Regular cardiac myocyte (primary cell): ENCODE data around the gene RRP8. TPM values are rescaled to one million over a fixed set of nuclear protein-coding genes. Genes with fewer than 3 reads are reported as not detected.

Experiments used
- total RNA-seq: library from RNA; depleted of rRNA; stranded (reverse); fragments of >200 nt; gene quantifications from 2 replicates; pipeline ENCODE4 v1.2.3, GENCODE V29; 2014

The RRP8 gene
- total RNA-seq: 8.7 and 15.0 TPM in 2 replicates

GRCh38 chr11:6603287-6604080 lies at the start of gene RRP8, which contains the start of gene ILK:
Gene RRP8 (minus strand): TSS chr11:6603616. CDS start chr11:6603502, 114 bp downstream.
Gene ILK (plus strand): TSS chr11:6603774. CDS start chr11:6604272, 498 bp downstream.

GRCh38 chr11:6619004-6619745 lies 15.8 kb upstream of the RRP8 start, which contains the start of gene TPP1:
Gene TPP1 (minus strand): TSS chr11:6619422. CDS start chr11:6619400, 22 bp downstream.

DNA sequence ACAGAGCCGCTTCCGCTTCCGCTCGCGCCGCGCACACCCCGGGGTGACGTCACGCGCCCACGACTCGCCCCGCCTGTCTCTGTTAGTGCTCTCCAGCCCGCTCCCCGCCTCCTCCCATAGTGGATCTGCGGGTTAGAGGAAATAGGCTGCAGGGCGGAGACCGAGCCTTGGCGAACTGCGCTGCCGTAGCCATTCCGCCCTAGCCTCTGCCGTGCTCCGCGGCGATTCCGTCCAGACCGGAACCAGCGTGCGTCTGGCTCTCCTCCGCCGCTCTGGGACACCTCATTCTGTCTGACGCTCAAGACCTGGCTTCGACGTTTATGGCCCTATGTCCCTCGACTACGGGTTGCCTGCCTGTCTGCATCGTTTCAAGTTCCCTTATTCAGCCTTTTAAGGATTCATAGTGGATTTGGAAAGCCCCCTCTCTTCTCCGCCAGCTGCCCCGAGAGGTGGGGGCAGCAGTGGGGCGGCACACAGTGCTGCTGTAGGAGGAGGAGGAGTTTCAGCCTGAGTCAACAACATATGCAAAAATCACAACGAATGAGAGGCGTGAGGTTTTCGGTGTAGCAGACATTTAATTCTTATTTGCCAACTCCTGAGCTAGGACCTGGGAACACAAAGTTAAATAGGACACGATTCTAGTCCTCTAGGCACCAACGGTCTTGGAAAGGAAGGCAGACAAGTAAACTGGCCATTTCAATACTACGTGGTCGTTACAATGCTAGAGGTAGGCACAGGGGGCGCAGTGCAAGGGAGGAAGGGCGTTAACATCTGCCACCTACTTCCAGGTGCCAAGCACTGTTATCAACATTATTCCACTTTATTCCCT lies 9.0 kb upstream of the RRP8 start, which contains the start of gene TAF10:
TSS of gene TAF10 (minus strand) at position 4 of the 829 bp plus-strand sequence. CDS start 27 bp downstream, outside the sequence.

Other genes starting within 250 kb of the RRP8 start
- gene SMPD1, start 213.1 kb downstream of the RRP8 start, total RNA-seq: 39.1 and 57.2 TPM in 2 replicates
- 34.5 and 53.3 TPM in 2 replicates for gene APBB1, start 184.5 kb downstream of the RRP8 start, total RNA-seq
- gene HPX, start 162.6 kb downstream of the RRP8 start, total RNA-seq: 0.38 and 0.85 TPM in 2 replicates
- gene TRIM3, start 129.7 kb downstream of the RRP8 start, total RNA-seq: 19.4 and 26.8 TPM in 2 replicates
- 54.7 and 69.6 TPM in 2 replicates for gene ARFIP2, start 122.3 kb downstream of the RRP8 start, total RNA-seq
- gene TIMM10B, start 122.1 kb downstream of the RRP8 start, total RNA-seq: 29.3 and 35.5 TPM in 2 replicates
- 2.7 and 7.9 TPM in 2 replicates for gene DNHD1, start 106.3 kb downstream of the RRP8 start, total RNA-seq
- 165 and 267 TPM in 2 replicates for gene ILK, start 158 bp upstream of the RRP8 start, total RNA-seq
- gene TAF10, start 8.6 kb upstream of the RRP8 start, total RNA-seq: 37.2 and 58.9 TPM in 2 replicates
- 28.8 and 135 TPM in 2 replicates for gene TPP1, start 15.8 kb upstream of the RRP8 start, total RNA-seq
- 1.1 and 1.3 TPM in 2 replicates for gene DCHS1, start 52.2 kb upstream of the RRP8 start, total RNA-seq
- 68.8 and 105 TPM in 2 replicates for gene MRPL17, start 79.7 kb upstream of the RRP8 start, total RNA-seq
- under 0.01 and 0.28 TPM in 2 replicates for gene OR2AG2, start 168.4 kb upstream of the RRP8 start, total RNA-seq
- gene OR2AG1, start 179.4 kb upstream of the RRP8 start, total RNA-seq: not detected in 2 replicates
- 0.19 and 0.28 TPM in 2 replicates for gene OR6A2, start 196.1 kb upstream of the RRP8 start, total RNA-seq
- gene OR10A5, start 242.1 kb upstream of the RRP8 start, total RNA-seq: not detected in 2 replicates